Measurements from ENCODE around the gene CDC42BPA.

CDC42BPA gene

DNA sequence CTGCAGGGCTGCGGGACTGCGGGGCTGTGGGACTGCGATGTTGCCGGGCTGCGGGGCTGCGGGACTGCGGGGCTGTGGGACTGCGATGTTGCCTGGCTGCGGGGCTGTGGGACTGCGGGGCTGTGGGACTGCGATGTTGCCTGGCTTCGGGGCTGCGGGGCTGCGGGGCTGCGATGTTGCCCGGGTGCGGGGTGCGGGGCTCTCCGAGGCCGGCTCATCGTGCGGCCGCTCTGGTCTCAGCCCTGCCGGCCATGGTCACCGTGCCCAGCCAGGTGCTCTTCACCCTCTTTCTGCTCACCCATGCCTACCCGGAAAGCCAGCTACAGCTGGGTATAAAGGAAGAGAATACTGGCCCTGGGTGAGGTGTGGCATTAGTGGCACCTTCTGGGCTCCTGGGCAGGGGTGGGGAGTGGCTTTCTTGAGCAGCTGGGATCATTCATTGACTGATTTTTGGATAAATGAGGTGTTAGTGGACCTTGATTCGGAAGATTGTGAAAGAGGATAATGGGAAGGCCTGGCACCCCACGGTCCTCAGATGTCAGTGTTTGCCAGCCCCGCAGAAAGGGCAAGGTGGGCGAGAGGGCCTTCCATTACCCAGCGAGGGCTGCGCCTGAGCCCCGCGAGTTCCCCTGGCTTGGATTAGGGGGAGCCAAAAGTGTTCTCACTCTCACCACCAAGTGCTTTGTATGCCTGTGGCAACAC, 341.9 kb downstream of the CDC42BPA start:
- DNase-seq, result no peak

DNA sequence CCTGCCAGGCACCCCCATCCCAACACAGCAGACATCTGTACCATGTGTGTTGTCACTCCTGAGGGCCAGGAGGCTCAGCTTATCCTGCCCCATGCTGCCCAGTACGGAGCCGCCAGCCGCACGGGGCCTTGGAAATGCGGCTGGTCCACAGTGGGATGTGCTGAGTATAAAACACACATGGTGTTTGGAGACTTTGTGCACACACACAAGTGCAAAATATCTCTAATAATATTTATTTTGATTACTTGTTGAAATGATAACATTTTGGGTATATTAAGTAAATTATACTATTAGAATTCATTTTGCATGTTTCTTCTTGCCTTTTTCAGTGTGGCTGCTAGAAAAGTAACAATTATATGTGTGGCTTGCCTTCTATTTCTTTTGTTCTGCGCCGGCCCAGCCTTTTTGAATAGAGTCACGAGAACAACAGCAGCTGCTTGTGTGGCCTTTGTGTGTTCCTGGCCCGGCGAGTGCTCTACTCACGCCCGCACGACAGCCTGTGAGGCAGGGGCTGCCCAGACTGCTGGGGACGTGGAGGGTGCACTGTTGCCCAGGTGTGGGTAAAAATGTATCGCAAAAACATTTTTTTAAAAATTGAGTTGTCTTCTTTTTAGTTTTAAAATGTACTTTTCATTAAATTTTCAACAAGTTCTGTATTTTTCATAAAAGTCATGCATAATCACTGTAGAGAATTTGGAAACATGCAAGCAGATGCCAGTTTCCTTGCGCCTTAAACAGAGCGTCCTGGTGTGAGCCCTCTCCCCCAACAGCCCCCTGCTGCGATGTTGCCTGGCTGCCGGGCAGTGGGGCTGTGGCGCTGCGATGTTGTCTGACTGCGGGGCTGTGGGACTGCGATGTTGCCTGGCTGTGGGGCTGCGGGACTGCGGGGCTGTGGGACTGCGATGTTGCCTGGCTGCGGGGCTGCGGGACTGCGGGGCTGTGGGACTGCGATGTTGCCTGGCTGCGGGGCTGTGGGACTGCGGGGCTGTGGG, 342.7 kb downstream of the CDC42BPA start:
- DNase-seq, result no peak

DNA sequence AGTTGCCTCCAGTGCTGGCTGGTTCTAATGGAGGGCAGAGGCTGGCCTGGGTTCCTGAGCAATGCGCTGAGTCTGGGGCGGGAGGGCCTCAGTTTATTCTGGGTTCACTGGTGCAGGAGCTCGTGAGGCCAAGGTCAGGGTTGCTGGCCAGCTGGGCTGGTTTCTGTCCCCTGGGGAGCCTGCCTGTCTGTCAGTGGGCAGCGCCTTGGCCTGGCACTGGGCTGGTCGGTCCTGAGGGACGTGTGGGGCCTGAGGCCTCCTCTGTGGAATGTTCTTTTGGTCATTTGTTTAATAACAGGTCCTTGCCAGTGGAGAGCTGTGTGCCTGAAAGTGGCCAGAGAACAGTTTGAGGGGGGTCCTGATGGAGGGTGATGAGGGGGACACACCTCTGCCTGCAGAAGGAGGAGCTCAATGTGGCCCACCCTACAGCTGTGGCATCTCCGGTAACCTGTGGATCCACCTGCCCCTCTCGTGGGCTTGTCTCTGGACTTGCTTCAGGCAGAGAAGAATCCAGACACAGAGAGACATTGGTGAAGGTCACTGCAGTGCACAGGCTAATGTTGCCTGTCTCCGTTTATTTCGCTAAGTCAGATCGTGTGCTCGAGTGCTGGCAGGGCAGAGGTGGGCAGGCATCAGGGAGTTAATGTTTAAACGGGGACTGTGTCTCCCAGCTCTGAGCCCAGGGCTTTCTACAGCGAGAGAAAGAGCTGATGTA, 343.6 kb downstream of the CDC42BPA start:
- DNase-seq, result no peak

DNA sequence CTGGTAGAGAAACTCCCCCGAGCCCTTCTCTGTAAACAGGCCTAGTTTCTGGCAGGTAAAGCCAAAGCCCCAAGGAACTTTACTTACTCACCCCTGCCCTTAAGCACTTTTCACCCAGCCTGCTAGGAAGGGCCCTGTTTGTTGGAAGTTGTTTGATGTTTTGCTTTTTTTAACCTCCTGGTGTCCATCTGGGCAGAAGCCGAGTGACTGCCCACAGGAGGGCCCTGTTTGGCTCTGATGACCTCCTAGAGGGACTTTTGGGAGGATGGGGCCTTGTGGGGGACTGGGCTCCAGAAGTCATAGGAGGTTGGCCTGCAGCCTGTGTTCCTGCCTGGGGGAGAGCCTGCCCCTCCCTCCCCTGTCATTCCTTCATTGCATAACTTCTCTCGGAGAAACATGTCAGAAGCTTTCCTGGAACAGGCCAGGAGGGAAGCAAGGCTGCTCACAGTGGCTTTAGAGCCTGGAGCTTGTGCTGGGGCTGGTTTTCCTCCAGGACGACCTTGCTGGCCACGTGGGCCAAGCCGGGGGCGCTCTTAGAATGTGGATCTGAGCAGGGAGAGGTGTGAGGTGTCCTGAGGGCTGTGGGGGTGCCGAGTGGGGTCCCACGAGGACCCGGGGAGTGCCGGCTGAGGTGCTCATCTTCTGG, 344.3 kb downstream of the CDC42BPA start:
- no peak for DNase-seq

DNA sequence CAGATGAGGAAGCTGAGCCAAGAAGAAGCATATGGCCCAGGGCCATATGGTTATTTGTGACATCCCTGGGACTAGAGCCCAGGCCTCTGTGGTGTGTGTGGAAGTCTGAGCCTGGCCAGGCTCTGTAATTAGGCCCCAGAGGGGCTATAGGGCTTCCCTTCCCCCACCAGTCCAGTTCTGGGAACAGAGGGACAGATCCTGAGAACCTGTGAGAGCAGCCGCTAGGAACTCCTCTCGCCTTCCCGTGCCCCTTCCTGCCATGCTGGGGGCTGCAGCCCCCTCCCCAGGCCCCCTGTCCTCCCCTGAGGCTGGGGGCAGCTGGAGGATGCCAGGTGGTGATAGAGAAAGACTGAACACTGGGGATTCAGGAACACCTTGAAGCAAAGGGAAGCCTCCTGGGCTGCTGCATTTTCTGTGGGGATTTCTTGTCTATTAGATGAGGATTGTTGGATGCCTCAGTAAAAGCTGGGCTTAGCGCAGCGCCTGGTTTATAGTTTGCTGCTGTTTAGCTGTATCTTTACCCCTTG, 344.9 kb downstream of the CDC42BPA start:
- no peak for DNase-seq

DNA sequence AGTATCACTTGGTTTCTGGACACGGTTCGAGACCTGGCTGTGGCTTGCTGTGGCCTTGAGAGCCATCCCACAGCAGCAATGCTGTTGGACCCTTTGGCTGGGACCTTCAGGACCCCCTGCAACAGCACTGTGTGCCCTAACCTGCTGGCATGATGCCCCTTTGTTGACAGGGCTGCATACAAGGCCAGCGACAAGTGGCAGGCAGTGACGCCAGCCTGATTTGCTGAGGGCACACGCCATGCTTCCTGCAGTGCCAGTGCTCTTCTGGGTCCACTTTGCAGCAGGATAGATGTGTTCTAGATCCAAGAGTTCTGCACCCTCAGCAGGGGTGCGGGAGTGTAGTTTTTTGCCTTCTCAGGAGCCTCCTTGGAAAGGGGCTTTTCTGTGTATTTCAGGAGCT, 345.4 kb downstream of the CDC42BPA start:
- DNase-seq, result no peak

DNA sequence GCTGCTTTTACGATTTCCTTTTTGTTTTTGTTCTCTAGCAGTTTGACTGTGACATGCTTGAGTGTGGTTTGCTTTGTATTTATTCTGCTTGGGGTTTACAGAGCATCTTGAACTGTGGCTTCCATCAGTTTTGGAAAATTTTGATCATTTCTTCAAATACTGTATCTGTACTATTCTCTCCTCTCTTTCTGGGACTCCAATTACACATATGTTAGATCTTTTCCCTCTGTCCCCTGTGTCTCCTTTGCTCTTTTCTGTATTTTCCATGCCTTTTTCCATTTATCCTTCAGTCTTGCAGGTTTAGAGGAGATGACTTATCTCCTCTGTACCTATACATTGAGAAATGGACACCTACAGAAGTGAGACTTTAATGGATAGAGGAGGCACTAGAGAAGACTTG, 346.5 kb downstream of the CDC42BPA start:
- no peak for DNase-seq

DNA sequence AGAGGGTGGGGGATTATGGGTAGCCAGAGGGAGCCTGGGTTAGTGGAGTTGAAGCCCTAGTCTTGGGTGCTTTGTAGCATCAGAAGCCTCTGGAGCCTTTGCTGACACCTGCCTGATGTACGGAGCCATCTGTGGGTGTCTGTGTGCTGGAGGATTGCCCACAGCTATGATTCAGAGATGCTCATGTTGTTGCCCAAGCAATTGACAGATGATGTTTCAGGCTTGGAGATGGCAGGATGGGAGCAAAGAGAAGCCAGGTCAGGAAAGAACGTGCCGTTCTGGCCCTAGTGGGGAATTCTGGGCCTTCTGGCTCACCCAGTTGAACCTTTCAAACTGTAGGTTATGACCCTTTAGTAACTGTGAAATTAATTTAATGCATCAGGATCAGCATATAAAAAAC, 350.6 kb downstream of the CDC42BPA start:
- no peak for DNase-seq

DNA sequence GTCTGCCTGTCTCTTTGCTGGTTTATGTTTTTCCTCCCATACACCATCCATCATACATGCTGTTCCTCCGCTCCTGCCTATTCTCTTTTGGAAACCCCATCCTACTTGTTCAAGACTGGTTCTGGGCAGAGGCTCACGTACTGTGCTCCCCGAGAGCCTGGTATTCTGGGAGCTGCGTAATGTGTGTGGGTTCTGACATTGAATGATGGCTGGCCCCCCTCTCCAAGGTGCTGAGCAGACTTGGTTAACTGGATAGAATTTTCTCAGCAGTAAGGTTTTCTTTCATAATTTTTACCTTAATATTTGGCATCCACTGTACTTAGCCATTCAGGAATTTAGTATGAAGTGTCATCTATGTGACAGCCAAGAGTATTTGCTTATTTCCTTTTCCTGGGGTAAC, 351.6 kb downstream of the CDC42BPA start:
- no peak for DNase-seq

DNA sequence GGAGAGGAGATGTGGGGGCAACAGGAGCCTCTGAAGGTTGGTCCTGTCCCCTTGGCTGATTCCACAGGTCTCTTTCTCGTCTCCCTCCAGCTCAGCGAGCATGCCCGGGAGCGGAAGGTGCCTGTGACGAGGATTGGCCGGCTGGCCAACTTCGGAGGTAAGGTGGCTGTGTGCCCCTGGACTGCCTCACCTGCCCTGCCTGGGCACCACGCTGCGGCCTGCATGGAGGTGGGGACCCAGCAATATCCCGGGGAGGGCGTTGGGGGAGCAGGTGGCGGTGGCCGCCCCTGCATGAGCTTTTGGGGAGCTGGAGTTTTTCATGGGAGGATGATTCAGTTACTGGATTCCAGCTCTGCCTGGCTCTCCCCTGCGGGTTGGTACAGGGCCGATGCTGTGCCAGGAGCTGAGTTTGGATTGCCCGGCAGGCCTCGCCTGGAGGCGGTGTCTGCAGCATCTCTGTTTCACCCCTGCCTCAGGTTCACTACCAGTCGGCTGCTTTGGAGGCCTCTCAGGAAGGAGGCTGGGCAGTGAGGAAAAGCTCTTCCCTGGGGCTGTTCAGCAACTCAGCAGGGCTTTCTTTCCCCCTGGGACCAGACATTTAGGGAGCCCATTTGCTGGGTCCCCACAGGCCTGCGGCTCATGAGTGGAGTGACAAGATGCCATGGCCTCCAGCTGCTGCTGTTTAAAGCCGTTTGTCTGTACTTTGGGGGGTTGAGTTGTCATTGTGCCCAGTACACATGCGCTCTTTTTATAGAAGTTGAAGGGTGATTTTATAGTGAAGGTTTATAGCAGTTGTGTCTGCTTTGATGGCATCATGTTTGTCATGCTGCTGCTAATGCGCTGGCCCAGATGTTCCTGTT, 352.5 kb downstream of the CDC42BPA start:
- DNase-seq, result no peak

DNA sequence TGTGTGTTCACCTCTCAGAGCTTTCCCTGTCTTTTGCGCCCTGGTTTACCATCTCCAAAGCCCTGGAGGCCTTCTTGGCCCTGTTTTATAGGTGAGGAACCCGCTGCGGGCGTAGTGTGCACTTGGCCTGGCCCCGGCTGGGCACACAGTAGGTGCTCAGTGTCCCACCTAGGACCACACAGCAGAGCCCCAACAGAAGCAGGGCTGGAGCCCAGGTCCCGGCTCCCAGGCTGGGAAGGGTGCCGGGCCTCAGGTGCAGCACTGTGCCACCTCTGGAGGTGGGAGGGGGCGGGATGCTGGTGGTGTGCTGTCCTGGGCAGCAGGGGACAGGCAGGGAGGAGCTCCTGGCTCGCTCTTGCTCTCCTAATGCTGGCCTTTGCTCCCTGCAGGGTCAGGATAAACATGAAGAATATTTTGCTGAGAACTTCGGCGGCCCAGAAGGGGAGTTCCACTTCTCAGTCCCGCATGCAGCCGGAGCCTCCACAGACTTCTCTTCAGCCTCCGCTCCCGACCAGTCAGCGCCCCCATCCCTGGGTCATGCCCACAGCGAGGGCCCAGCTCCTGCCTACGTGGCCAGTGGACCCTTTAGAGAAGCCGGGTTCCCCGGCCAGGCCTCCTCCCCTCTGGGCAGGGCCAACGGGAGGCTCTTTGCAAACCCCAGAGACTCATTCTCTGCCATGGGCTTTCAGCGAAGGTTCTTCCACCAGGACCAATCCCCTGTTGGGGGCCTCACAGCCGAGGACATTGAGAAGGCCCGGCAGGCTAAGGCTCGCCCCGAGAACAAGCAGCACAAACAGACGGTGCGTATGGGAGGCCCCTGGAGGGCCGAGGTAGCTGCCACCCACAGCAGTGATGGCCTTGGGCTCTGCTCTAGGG, 353.4 kb downstream of the CDC42BPA start:
- DNase-seq, result no peak

DNA sequence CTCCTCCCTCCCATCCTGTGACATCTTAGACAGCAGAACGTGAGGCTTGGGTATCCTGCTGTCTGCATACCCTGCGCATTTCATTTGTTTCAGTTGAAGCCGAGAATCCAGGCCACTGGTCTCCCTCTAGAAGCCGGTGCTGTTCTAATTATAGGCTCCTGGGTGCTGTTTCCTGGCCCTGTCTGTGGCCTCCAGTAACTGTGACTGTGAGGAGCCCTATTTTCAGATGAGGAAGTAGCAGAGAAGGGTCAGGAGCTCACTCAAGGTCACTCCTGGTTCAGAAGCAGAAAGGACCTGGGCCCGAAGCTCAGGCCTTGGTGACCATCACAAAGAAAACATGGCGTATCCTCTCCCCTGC, 354.2 kb downstream of the CDC42BPA start:
- DNase-seq, result no peak

DNA sequence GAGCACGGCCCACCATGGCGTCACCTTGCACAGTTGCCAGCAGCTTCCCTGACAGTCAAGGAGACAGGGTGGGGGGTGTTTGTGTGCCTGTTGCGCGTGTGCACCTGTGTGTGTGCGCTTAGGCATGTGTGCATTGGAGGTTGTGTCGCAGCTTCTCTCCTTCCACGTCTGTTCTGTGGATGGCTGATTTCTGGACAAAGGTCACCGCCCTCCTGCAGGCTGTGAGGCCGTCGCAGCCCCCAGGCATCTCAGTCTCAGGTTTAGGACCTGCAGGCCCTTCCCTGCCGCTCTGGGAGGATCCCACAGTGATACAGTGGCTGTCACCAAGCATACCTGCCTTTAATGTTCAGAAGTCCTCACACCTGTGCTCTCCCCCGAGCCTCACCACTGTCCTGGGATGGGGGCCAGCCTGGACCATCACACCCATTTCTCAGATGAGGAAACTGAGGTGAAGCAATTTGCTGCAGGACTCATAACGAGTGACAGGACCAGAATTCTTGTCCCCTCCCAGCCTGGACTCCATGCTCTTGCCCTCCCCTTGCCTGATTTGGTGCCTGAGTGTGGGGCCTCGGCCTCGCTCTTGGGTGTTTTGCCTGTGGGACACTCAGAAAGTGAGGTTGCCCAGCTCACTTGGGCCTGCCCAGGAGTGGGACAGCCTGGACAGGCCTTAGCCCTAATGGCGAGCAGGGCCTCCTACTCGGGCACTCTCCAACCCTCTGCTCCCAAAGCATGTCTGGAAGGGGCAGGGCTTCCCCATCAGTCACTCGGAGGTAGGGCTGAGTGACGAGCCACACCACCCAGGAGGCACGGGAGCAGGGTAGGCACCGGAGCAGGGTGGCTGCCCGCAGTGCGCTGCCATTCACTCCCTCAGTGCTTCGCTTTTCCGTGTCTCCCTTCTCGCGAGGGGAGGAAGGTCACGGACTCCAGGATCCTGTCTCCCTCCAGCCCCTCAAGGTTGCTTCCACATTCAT, 355.6 kb downstream of the CDC42BPA start:
- no peak for DNase-seq

DNA sequence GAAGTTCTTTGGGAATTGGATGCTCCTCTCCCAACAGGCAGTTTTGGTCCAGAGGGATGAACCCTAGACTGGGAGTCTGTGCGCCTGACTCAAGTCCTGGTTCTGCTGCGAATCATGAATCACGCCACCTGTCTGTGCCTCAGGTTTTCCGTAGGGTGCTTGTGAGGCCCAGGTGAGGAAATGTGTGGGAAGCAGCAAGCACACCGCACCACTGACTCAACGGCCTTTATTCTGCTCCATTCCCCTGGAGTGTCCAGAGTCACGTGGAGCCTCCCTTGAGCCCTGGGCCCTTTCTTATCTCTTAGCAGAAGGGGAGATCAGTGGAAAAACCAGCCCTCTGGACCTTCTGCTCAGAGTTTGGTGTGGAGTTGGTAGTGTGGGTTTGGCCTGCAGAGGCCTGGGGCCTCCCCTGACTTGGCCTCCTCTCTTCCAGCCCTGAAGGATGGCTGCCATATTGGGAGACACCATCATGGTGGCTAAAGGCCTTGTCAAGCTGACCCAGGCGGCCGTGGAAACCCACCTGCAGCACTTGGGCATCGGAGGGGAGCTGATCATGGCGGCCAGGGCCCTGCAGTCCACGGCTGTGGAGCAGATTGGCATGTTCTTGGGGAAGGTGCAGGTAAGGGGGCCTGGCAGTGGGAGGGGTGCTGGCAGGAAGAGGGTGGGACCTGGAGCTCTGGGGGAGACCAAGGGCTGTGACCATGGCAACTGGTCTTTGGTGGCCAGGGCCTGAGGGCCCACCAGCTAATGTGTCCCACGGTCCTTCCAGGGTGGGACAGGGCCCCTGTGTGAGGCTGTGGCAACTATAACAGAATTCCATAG, 357.1 kb downstream of the CDC42BPA start:
- DNase-seq, result no peak

DNA sequence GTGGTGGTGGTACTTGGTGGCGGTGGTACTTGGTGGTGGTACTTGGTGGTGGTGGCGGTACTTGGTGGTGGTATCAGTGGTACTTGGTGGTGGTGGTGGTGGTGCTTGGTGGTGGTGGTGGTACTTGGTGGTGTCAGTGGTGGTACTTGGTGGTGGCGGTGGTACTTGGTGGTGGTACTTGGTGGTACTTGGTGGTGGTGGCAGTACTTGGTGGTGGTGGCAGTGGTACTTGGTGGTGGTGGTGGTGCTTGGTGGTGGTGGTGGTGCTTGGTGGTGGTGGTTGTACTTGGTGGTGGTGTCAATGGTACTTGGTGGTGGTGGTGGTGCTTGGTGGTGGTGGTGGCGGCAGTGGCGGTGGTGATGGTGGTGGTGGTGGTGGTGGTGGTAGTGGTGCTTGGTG, 358.0 kb downstream of the CDC42BPA start:
- no peak for DNase-seq

DNA sequence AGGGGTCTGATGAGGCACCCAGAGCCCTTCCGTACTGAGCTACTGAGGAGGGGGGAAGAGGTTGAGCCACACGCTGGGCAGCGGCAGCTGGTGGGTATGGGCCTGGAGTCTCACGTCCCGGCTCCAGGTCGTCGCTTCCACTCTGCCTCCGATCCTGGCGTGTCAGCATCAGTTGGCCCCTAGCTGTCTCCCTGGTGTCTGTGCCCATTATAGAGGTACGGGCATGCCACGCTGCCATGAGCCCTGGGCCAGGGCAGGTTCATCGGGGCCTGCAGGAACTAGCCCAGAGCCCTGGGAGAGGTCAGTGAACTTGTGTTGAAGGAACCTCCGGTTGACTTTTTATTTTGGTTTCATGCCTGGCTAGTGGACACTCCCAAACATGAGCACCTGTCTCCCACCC, 360.0 kb downstream of the CDC42BPA start:
- no peak for DNase-seq

DNA sequence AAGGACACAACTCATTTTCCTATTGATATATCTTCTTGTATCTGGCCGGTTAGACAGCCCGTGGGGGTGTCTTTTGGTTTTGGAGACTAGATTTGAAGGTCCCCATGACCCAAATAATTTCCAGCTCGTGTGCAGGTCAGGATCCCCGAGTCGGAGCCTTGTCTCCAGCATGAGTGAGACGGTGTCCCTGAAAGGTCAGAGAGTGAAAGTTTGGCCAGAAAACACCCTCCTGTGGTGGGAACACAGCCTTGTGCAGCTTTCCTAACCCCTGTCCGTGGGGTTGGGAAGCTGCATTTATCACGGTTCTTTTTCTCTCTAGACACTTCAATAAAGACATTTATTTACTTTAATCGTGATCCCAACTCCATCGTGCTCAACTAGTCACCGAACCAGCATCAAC, 360.6 kb downstream of the CDC42BPA start:
- DNase-seq, result no peak

DNA sequence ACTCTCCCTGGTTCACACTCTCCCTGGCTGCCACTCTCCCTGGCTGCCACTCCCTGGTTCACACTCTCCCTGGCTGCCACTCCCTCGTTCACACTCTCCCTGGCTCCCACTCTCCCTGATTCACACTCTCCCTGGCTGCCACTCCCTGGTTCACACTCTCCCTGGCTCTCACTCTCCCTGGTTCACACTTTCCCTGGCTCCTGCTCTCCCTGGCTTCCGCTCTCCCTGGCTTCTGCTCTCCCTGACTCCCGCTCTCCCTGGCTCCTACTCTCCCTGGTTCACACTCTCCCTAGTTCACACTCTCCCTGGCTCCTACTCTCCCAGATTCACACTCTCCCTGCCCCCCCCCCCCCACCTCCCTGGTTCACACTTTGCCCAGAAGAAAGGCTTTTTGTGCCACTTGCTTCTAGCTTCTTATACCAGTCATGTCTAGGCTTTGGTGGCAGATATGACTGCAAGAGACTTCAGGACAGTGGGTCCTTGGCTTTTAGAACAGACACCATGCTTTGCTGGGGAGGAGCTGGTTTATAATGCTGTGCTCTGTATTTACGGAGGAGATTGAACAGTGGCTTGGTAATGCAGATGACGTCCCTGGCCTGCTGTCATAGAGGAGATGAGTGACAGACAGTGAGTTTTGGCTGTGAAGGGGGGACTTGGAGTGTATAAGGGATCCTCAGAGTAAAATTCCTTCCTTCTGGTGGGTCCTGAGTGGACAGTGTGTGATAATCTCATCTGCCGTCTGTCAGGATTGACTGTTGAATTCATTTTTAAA, 361.2 kb downstream of the CDC42BPA start:
- DNase-seq, result no peak

All from activated CD4-positive, alpha-beta T cell treated with anti-CD3 and anti-CD28 coated beads for 4 hours (primary cell).